22Rv1 (cell line): Measurements from ENCODE around the gene PNMA6F.
"Not testable (repeated sequence)": the region's sequence is repeated elsewhere in the genome, so short reads cannot be mapped to it uniquely, and the experiment has no call there.

Source experiments
- ZFX ChIP-seq: fragments of 450-650 bp; IDR thresholded peaks from 2 replicates; pipeline ENCODE4 v1.6.1; 2017; ENCODE audit warnings: antibody characterized with exemption, borderline replicate concordance
- TF ChIP-seq, protein P1 (sequence below): fragments of 450-650 bp; IDR thresholded peaks from 2 replicates; pipeline ENCODE4 v1.5.1; 2017; ENCODE audit warnings: mild to moderate bottlenecking

DNA sequence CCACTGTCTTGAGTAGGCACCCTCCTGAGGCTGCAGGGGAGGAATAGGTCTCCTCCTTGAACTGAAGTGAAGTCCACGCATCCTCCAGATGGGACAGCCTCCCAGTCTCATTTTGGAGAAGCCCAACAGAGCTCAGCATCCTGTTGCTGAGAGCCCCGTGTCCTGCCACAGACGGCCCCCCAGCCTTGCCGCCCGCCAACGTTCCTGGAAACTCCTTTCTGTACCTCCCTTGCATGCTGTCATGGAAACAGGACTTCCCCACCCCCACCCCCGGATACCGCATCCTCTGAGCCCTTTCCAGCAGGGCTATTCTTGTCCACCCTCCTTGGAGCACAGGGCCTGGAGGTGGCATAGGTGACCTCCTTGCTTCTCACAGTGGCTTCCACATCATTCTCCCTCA, 37.6 kb downstream of the PNMA6F start:
- TF ChIP-seq, protein P1, sequence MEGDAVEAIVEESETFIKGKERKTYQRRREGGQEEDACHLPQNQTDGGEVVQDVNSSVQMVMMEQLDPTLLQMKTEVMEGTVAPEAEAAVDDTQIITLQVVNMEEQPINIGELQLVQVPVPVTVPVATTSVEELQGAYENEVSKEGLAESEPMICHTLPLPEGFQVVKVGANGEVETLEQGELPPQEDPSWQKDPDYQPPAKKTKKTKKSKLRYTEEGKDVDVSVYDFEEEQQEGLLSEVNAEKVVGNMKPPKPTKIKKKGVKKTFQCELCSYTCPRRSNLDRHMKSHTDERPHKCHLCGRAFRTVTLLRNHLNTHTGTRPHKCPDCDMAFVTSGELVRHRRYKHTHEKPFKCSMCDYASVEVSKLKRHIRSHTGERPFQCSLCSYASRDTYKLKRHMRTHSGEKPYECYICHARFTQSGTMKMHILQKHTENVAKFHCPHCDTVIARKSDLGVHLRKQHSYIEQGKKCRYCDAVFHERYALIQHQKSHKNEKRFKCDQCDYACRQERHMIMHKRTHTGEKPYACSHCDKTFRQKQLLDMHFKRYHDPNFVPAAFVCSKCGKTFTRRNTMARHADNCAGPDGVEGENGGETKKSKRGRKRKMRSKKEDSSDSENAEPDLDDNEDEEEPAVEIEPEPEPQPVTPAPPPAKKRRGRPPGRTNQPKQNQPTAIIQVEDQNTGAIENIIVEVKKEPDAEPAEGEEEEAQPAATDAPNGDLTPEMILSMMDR, result not testable (repeated sequence)
- not testable (repeated sequence) for TF ChIP-seq ZFX
